CD4-positive, alpha-beta T cell (primary cell): ENCODE results near the gene DNAI2. TPM values are rescaled to one million over a fixed set of nuclear protein-coding genes. Genes with fewer than 3 reads are reported as not detected.
A peak's percentile ranks its signal among the peaks of the same experiment; 100 is the strongest.

Experiments used
- ATAC-seq: fragments of 200-7000 bp; cut with Tn5 transposase; one replicate; pipeline ENCODE4 v1.10.0; 2022; ENCODE audit warnings: mild to moderate bottlenecking; ENCODE audit not compliant: poor library complexity
- CTCF ChIA-PET: fragments of 350-600 bp; sonication (Branson Sonifier 250); formaldehyde crosslinking; loops from one replicate; lab custom pipeline; 2021; ENCODE audit warnings: antibody characterized with exemption, inconsistent platforms; lab: Charles Lee
- POLR2A ChIA-PET: fragments of 350-600 bp; sonication (Branson Sonifier 250); formaldehyde crosslinking; loops from one replicate; lab custom pipeline; 2021; ENCODE audit warnings: antibody characterized with exemption, inconsistent platforms; lab: Charles Lee
- DNase-seq, 14 experiments: peaks; one replicate each; pipeline ENCODE4 v3.0.0-alpha.2; 2013 to 2020; ENCODE audit warnings: mixed read lengths in 2 of 14
- H3K27ac ChIP-seq, 2 donors: one replicate each; pipeline versions ENCODE4 v1.5.1 to v1.7.0; 2013; ENCODE audit warnings: low read length in 2 of 2, low read depth in 1 of 2, mild to moderate bottlenecking in 1 of 2
- H3K27me3 ChIP-seq, 2 experiments: 1 replicate in 1 of 2; 2 replicates in 1 of 2; pipeline versions ENCODE4 v1.6.1 to v1.7.0; 2013; ENCODE audit warnings: low read length in 2 of 2, control low read depth in 1 of 2, mild to moderate bottlenecking in 1 of 2, moderate library complexity in 1 of 2; ENCODE audit not compliant: insufficient read depth in 2 of 2, control insufficient read depth in 1 of 2
- H3K36me3 ChIP-seq: one replicate; pipeline ENCODE4 v1.6.1; 2013; ENCODE audit warnings: low read length, control low read depth; ENCODE audit not compliant: insufficient read depth
- H3K4me1 ChIP-seq: one replicate; pipeline ENCODE4 v1.6.1; 2013; ENCODE audit warnings: low read length, control low read depth; ENCODE audit not compliant: insufficient read depth
- H3K4me3 ChIP-seq: one replicate; pipeline ENCODE4 v1.5.1; 2013; ENCODE audit warnings: mild to moderate bottlenecking, low read length, moderate library complexity
- H3K9me3 ChIP-seq, 2 experiments: 1 replicate in 1 of 2; 2 replicates in 1 of 2; pipeline versions ENCODE4 v1.6.1 to v1.7.0; 2013; ENCODE audit warnings: low read length in 2 of 2, mild to moderate bottlenecking in 2 of 2, control low read depth in 1 of 2, moderate library complexity in 1 of 2; ENCODE audit not compliant: control insufficient read depth in 1 of 2, insufficient read depth in 1 of 2
- H3K27ac Mint-ChIP-seq: one replicate; pipeline ENCODE4 v1.8.0; 2020; ENCODE audit warnings: mixed read lengths
- H3K27me3 Mint-ChIP-seq: one replicate; pipeline ENCODE4 v1.8.0; 2021; ENCODE audit warnings: mixed read lengths
- H3K36me3 Mint-ChIP-seq: one replicate; pipeline ENCODE4 v1.8.0; 2021; ENCODE audit warnings: low read depth, mixed read lengths
- H3K4me1 Mint-ChIP-seq: one replicate; pipeline ENCODE4 v1.8.0; 2021; ENCODE audit warnings: low read depth, mixed read lengths
- H3K4me3 Mint-ChIP-seq: one replicate; pipeline ENCODE4 v1.8.0; 2020; ENCODE audit warnings: mild to moderate bottlenecking, mixed read lengths
- H3K9me3 Mint-ChIP-seq: one replicate; pipeline ENCODE4 v1.8.0; 2020; ENCODE audit warnings: mixed read lengths
- intact Hi-C, 2 experiments: fragments of 100-400 bp; cut with DNase I in 1 of 2; cut with micrococcal nuclease in 1 of 2; formaldehyde crosslinking; loops; one replicate each; pipeline versions ENCODE4 v1.15.1 to v1.9.0; 2023 to 2025; cut with DNase I, micrococcal nuclease
- total RNA-seq, 174 experiments: library from RNA in 2 of 174; stranded (reverse) in 2 of 174; gene quantifications; one replicate each; pipeline ENCODE4 v1.2.3 and lab custom pipeline; 2021 to 2026
- TF ChIP-seq, protein P1 (sequence below): fragments of 200-600 bp; IDR thresholded peaks from one replicate; pipeline ENCODE4 v1.8.0; 2022; ENCODE audit warnings: antibody characterized with exemption, mild to moderate bottlenecking

The DNAI2 gene
- total RNA-seq, 2 experiments from 2014 or later: 0.66 to 1.2 TPM

- no peaks in the 10 kb centered on the region for H3K4me1 Mint-ChIP-seq
- intact Hi-C loops: no loop called here
- H3K27ac Mint-ChIP-seq: no peak overlapping the region
- no peak for ATAC-seq
- CTCF ChIA-PET: no interaction called here
- no peaks in the 10 kb centered on the region for H3K36me3 Mint-ChIP-seq
- Histone ChIP-seq H3K9me3 (peaks cover 0 to 4% of the 10 kb centered on the region in 2 experiments), H3K4me3 (no peak overlapping the region), H3K27me3 (peaks cover 19 to 29% of the 10 kb centered on the region in 2 experiments), H3K4me1 (peaks cover 13% of the 10 kb centered on the region), H3K27ac (no peak overlapping the region), H3K36me3 (no peaks in the 10 kb centered on the region)
- no peaks in the 10 kb centered on the region for H3K9me3 Mint-ChIP-seq
- POLR2A ChIA-PET: no interaction called here
- H3K4me3 Mint-ChIP-seq: no peak overlapping the region
- DNase-seq: no peak
- TF ChIP-seq, protein P1, sequence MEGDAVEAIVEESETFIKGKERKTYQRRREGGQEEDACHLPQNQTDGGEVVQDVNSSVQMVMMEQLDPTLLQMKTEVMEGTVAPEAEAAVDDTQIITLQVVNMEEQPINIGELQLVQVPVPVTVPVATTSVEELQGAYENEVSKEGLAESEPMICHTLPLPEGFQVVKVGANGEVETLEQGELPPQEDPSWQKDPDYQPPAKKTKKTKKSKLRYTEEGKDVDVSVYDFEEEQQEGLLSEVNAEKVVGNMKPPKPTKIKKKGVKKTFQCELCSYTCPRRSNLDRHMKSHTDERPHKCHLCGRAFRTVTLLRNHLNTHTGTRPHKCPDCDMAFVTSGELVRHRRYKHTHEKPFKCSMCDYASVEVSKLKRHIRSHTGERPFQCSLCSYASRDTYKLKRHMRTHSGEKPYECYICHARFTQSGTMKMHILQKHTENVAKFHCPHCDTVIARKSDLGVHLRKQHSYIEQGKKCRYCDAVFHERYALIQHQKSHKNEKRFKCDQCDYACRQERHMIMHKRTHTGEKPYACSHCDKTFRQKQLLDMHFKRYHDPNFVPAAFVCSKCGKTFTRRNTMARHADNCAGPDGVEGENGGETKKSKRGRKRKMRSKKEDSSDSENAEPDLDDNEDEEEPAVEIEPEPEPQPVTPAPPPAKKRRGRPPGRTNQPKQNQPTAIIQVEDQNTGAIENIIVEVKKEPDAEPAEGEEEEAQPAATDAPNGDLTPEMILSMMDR: no peak
- H3K27me3 Mint-ChIP-seq: peaks cover 38% of the 10 kb centered on the region
These were observed 75.1 kb downstream of the DNAI2 start for GRCh38 chr17:74349120-74349519.

DNA sequence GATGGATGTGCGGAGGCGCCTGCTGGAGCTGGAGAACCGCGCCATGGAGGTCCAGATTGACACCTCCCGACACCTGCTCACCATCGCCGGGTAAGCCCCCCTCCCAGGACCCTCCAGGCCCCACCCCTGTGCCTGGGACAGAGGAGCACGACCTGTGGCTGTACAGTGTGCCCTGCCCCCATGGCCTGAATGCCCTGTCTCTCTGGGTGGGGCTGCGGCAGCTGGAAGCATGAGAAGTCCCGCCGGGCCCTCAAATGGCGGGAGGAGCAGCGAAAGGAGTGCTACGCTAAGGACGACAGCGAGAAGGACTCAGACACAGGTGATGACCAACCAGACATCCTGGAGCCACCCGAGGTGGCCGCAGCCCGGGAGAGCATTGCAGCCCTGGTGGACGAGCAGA, 76.5 kb downstream of the DNAI2 start:
- no peaks in the 10 kb centered on the region for H3K36me3 ChIP-seq
- Mint-ChIP-seq H3K36me3 (no peaks in the 10 kb centered on the region), H3K27ac (no peak overlapping the region), H3K4me3 (no peak overlapping the region), H3K9me3 (no peaks in the 10 kb centered on the region), H3K27me3 (peaks cover 52% of the 10 kb centered on the region), H3K4me1 (no peaks in the 10 kb centered on the region)
- TF ChIP-seq, protein P1: no peak
- intact Hi-C loops: loop anchor here (5.0 kb wide), 1 partner anchor 48 kb away; no protein-coding TSS in a partner anchor
- POLR2A ChIA-PET: no interaction called here
- H3K27ac ChIP-seq: no peak overlapping the region
- peaks cover 17% of the 10 kb centered on the region for H3K4me1 ChIP-seq
- no peak overlapping the region for H3K4me3 ChIP-seq
- ATAC-seq (no peak), DNase-seq (no peak)
- CTCF ChIA-PET: no interaction called here
- H3K9me3 ChIP-seq: peaks cover 0 to 6% of the 10 kb centered on the region in 2 experiments
- peaks cover 30 to 42% of the 10 kb centered on the region in 2 experiments for H3K27me3 ChIP-seq

GRCh38 chr17:74351552-74352210, 77.6 kb downstream of the DNAI2 start:
- H3K27me3 ChIP-seq: peaks cover 39 to 54% of the 10 kb centered on the region in 2 experiments
- ChIA-PET CTCF (interaction anchor here (1.8 kb wide), 1 partner anchor 17 kb away, joined by 8 read pairs; no protein-coding TSS in a partner anchor), POLR2A (no interaction called here)
- H3K27ac ChIP-seq: no peak overlapping the region
- ATAC-seq (peak; percentile 24), DNase-seq (peak in 1 of 14 experiments; percentile 28)
- H3K4me3 ChIP-seq: no peak overlapping the region
- no peaks in the 10 kb centered on the region for H3K4me1 Mint-ChIP-seq
- TF ChIP-seq, protein P1: no peak
- H3K4me1 ChIP-seq: peaks cover 20% of the 10 kb centered on the region
- no peaks in the 10 kb centered on the region for H3K36me3 Mint-ChIP-seq
- H3K36me3 ChIP-seq: no peaks in the 10 kb centered on the region
- peaks cover 60% of the 10 kb centered on the region for H3K27me3 Mint-ChIP-seq
- H3K4me3 Mint-ChIP-seq: no peak overlapping the region
- no peaks in the 10 kb centered on the region for H3K9me3 Mint-ChIP-seq
- H3K27ac Mint-ChIP-seq: no peak overlapping the region
- peaks cover 0 to 6% of the 10 kb centered on the region in 2 experiments for H3K9me3 ChIP-seq
- intact Hi-C loops: loop anchor here (5.0 kb wide), 1 partner anchor 49 kb away; no protein-coding TSS in a partner anchor
